Measurements from ENCODE around the gene MYL12B.

The MYL12B gene

GRCh38 chr18:3257627-3258120, 4.3 kb upstream of the MYL12B start:
- H3K4me3 ChIP-seq (ENCODE audit: low read depth, low read length): no peak overlapping the region
- in situ Hi-C loops (cut with HindIII; ENCODE audit: low sequenced_read_pairs): loop anchor here (10.0 kb wide), 1 partner anchor 523 kb away; no protein-coding TSS in a partner anchor
- DNase-seq (ENCODE audit: low read depth): no peak
- TF ChIP-seq CTCF (IDR thresholded peaks at IDR 0.05; ENCODE audit: low read depth, low read length, missing control alignments): no peak

- no peak for DNase-seq (ENCODE audit: low read depth)
- in situ Hi-C loops (cut with HindIII; ENCODE audit: low sequenced_read_pairs): no loop called here
- no peak for TF ChIP-seq CTCF (IDR thresholded peaks at IDR 0.05; ENCODE audit: low read depth, low read length, missing control alignments)
- peak overlapping the region; percentile 73 for H3K4me3 ChIP-seq (ENCODE audit: low read depth, low read length)
Observed at GRCh38 chr18:3260995-3261372, 949 bp upstream of the MYL12B start.

- DNase-seq (ENCODE audit: low read depth): no peak
- TF ChIP-seq CTCF (IDR thresholded peaks at IDR 0.05; ENCODE audit: low read depth, low read length, missing control alignments): no peak
- in situ Hi-C loops (cut with HindIII; ENCODE audit: low sequenced_read_pairs): no loop called here
- H3K4me3 ChIP-seq (ENCODE audit: low read depth, low read length): peak overlapping the region; percentile 73
Observed at GRCh38 chr18:3262234-3263131, 550 bp downstream of the MYL12B start.

DNA sequence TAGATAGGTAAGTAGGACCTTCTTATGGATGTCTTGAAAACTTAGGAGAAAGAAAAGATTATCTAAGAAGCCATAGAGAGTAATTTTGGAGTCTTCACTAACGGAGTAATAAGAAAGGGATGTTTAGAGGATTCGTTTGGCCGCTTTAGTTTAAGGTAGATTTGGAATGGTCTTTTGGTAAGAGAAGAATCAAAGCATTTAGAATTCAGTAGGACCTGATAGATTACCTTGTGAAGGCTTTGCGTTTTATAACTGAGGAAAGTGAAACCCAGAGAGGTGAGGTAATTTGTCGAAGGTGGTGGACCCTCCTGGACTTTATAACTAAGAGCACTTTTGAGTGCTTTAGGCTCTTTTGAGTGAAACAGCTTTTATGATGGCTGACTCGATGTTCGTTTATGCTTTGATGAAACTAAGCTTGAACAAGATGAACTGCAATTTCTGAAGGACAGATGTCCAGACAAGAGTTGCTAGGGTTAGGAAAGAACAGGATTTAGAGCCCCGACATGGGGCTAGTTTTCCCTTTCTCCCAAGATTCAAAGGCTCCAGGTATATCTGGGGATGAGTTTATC, 1.3 kb downstream of the MYL12B start:
- peak overlapping the region; percentile 73 for H3K4me3 ChIP-seq (ENCODE audit: low read depth, low read length)
- in situ Hi-C loops (cut with HindIII; ENCODE audit: low sequenced_read_pairs): no loop called here
- no peak for TF ChIP-seq CTCF (IDR thresholded peaks at IDR 0.05; ENCODE audit: low read depth, low read length, missing control alignments)
- no peak for DNase-seq (ENCODE audit: low read depth)

DNA sequence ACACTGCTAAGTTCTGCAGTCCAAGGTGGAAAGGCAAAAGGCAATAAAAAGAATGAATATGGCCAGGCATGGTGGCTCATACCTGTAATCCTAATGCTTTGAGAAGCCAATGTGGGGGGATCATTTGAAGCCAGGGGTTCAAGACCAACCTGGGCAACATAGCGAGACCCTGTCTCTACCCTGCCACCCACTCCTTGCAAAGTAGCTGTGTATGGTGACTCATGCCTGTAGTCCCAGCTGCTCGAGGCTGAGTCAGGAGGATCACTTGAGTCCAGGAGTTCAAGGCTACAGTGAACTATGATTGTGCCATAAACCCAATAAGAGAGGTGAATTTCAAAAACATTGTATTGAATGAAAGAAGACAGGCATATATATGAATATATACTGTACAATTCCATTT, 2.4 kb downstream of the MYL12B start:
- TF ChIP-seq CTCF (IDR thresholded peaks at IDR 0.05; ENCODE audit: low read depth, low read length, missing control alignments): no peak
- in situ Hi-C loops (cut with HindIII; ENCODE audit: low sequenced_read_pairs): no loop called here
- no peak for DNase-seq (ENCODE audit: low read depth)
- H3K4me3 ChIP-seq (ENCODE audit: low read depth, low read length): no peak overlapping the region

DNA sequence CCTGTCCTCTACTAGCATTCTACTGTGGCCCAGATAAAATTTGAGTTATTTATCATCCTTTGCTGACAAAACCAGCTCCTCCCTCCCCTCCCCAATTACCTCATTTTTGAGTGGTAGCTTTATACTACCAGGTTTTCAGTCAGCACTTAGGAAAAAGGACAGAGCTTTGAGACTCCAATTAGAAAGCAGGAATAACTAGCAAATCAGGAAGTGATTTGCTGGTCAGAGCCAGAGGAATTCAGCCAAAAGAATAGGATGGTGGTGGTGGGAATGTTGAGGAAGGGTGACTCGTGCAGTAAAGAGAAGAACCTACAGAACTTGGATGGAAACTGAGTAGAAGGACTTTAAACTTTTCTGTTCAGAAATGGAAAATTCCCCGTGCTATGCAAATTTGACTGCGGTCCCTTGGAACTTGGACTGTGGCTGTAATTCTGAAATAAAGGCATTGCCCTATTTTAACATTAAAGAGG, 3.7 kb downstream of the MYL12B start:
- no peak overlapping the region for H3K4me3 ChIP-seq (ENCODE audit: low read depth, low read length)
- in situ Hi-C loops (cut with HindIII; ENCODE audit: low sequenced_read_pairs): no loop called here
- DNase-seq (ENCODE audit: low read depth): no peak
- TF ChIP-seq CTCF (IDR thresholded peaks at IDR 0.05; ENCODE audit: low read depth, low read length, missing control alignments): no peak
